Measurements from ENCODE around the gene HCCS.

The HCCS gene

GRCh38 chrX:11151799-11152559 is 40.8 kb downstream of the HCCS start:
- H3K9ac ChIP-seq (ENCODE audit: low read length), result no peak overlapping the region
- no peak overlapping the region for H3K4me3 ChIP-seq (ENCODE audit: low read length)
- no peaks in the 10 kb centered on the region for H3K27me3 ChIP-seq (ENCODE audit: control insufficient read depth, insufficient read depth, low read length)
- H3K4me1 ChIP-seq (ENCODE audit: control insufficient read depth, low read depth, low read length), result peaks cover 12% of the 10 kb centered on the region
- no peaks in the 10 kb centered on the region for H3K9me3 ChIP-seq (ENCODE audit: control insufficient read depth, low read depth, low read length)
- H3K27ac ChIP-seq (ENCODE audit: low read length), result no peak overlapping the region
- H3K36me3 ChIP-seq (ENCODE audit: control insufficient read depth, low read depth, low read length), result no peaks in the 10 kb centered on the region

GRCh38 chrX:11159149-11159548 is 48.0 kb downstream of the HCCS start:
- no peaks in the 10 kb centered on the region for H3K9me3 ChIP-seq (ENCODE audit: control insufficient read depth, low read depth, low read length)
- no peaks in the 10 kb centered on the region for H3K4me1 ChIP-seq (ENCODE audit: control insufficient read depth, low read depth, low read length)
- H3K27me3 ChIP-seq (ENCODE audit: control insufficient read depth, insufficient read depth, low read length), result no peaks in the 10 kb centered on the region
- H3K36me3 ChIP-seq (ENCODE audit: control insufficient read depth, low read depth, low read length), result no peaks in the 10 kb centered on the region
- no peak overlapping the region for H3K9ac ChIP-seq (ENCODE audit: low read length)
- H3K27ac ChIP-seq (ENCODE audit: low read length), result no peak overlapping the region
- no peak overlapping the region for H3K4me3 ChIP-seq (ENCODE audit: low read length)

GRCh38 chrX:11164433-11164832 is 53.3 kb downstream of the HCCS start:
- Histone ChIP-seq H3K9ac (ENCODE audit: low read length) (no peak overlapping the region), H3K36me3 (ENCODE audit: control insufficient read depth, low read depth, low read length) (no peaks in the 10 kb centered on the region)

GRCh38 chrX:11171956-11172355 is 60.8 kb downstream of the HCCS start:
- Histone ChIP-seq H3K36me3 (ENCODE audit: control insufficient read depth, low read depth, low read length) (no peaks in the 10 kb centered on the region), H3K27me3 (ENCODE audit: control insufficient read depth, insufficient read depth, low read length) (no peaks in the 10 kb centered on the region), H3K4me3 (ENCODE audit: low read length) (no peak overlapping the region), H3K9ac (ENCODE audit: low read length) (no peak overlapping the region), H3K9me3 (ENCODE audit: control insufficient read depth, low read depth, low read length) (no peaks in the 10 kb centered on the region), H3K27ac (ENCODE audit: low read length) (no peak overlapping the region), H3K4me1 (ENCODE audit: control insufficient read depth, low read depth, low read length) (no peaks in the 10 kb centered on the region)

More at GRCh38 chrX:11164433-11164832, 53.3 kb downstream of the HCCS start:
- Histone ChIP-seq H3K27me3 (ENCODE audit: control insufficient read depth, insufficient read depth, low read length) (no peaks in the 10 kb centered on the region), H3K4me1 (ENCODE audit: control insufficient read depth, low read depth, low read length) (peaks cover 9% of the 10 kb centered on the region), H3K9me3 (ENCODE audit: control insufficient read depth, low read depth, low read length) (no peaks in the 10 kb centered on the region), H3K27ac (ENCODE audit: low read length) (no peak overlapping the region), H3K4me3 (ENCODE audit: low read length) (no peak overlapping the region)

GRCh38 chrX:11172415-11172814 is 61.3 kb downstream of the HCCS start:
- H3K36me3 ChIP-seq (ENCODE audit: control insufficient read depth, low read depth, low read length), result no peaks in the 10 kb centered on the region
- no peak overlapping the region for H3K4me3 ChIP-seq (ENCODE audit: low read length)
- no peak overlapping the region for H3K27ac ChIP-seq (ENCODE audit: low read length)
- no peaks in the 10 kb centered on the region for H3K27me3 ChIP-seq (ENCODE audit: control insufficient read depth, insufficient read depth, low read length)
- no peak overlapping the region for H3K9ac ChIP-seq (ENCODE audit: low read length)
- no peaks in the 10 kb centered on the region for H3K9me3 ChIP-seq (ENCODE audit: control insufficient read depth, low read depth, low read length)
- H3K4me1 ChIP-seq (ENCODE audit: control insufficient read depth, low read depth, low read length), result no peaks in the 10 kb centered on the region
